ENCODE data around the gene PRM2.

The PRM2 gene

GRCh38 chr16:11232852-11233726 lies 43.2 kb downstream of the PRM2 start:
- POLR2A ChIA-PET = no interaction called here
- no peak for DNase-seq (ENCODE audit: extremely low spot score)
- CTCF ChIA-PET = no interaction called here
- TF ChIP-seq BHLHE40 (IDR thresholded peaks at IDR 0.05; ENCODE audit: borderline replicate concordance) = no peak
- TF ChIP-seq TARDBP (IDR thresholded peaks at IDR 0.05) = no peak
- no peak for TF ChIP-seq SP1 (IDR thresholded peaks at IDR 0.05)
- TF ChIP-seq PKNOX1 (IDR thresholded peaks at IDR 0.05) = no peak
- TF ChIP-seq L3MBTL2 (conservative IDR thresholded peaks at IDR 0.05) = no peak

GRCh38 chr16:11232302-11232851 lies 43.9 kb downstream of the PRM2 start:
- POLR2A ChIA-PET = no interaction called here
- CTCF ChIA-PET = no interaction called here
- DNase-seq (ENCODE audit: extremely low spot score) = no peak
- TF ChIP-seq HDGF (IDR thresholded peaks at IDR 0.05; ENCODE audit: borderline replicate concordance) (no peak), NFRKB (IDR thresholded peaks at IDR 0.05) (no peak), TARDBP (IDR thresholded peaks at IDR 0.05) (no peak), SP1 (IDR thresholded peaks at IDR 0.05) (no peak)

- ChIA-PET CTCF (interaction anchor here (1.0 kb wide), 1 partner anchor 26 kb away, joined by 3 read pairs; no protein-coding TSS in a partner anchor), POLR2A (no interaction called here)
- TF ChIP-seq SP1 (IDR thresholded peaks at IDR 0.05) (no peak), BHLHE40 (IDR thresholded peaks at IDR 0.05; ENCODE audit: borderline replicate concordance) (no peak), LEF1 (IDR thresholded peaks at IDR 0.05; ENCODE audit: borderline replicate concordance) (no peak), ARNT (IDR thresholded peaks at IDR 0.05) (no peak), CTBP1 (IDR thresholded peaks at IDR 0.05; ENCODE audit: borderline replicate concordance) (no peak), FOXK2 (IDR thresholded peaks at IDR 0.05) (no peak), FOXA1 (IDR thresholded peaks at IDR 0.05) (no peak), ELF4 (IDR thresholded peaks at IDR 0.05) (no peak), FOXM1 (IDR thresholded peaks at IDR 0.05; ENCODE audit: borderline replicate concordance) (no peak), SUZ12 (IDR thresholded peaks at IDR 0.05) (no peak), PKNOX1 (IDR thresholded peaks at IDR 0.05) (no peak), NFRKB (IDR thresholded peaks at IDR 0.05) (no peak), ZNF384 (IDR thresholded peaks at IDR 0.05) (no peak), L3MBTL2 (conservative IDR thresholded peaks at IDR 0.05) (no peak), HDGF (IDR thresholded peaks at IDR 0.05; ENCODE audit: borderline replicate concordance) (no peak), TARDBP (IDR thresholded peaks at IDR 0.05) (no peak)
- DNase-seq (ENCODE audit: extremely low spot score) = no peak
Observed at GRCh38 chr16:11231367-11231970, 44.8 kb downstream of the PRM2 start.

- no peak for DNase-seq (ENCODE audit: extremely low spot score)
- TF ChIP-seq ZNF384 (IDR thresholded peaks at IDR 0.05) (no peak), ELF4 (IDR thresholded peaks at IDR 0.05) (no peak), ARNT (IDR thresholded peaks at IDR 0.05) (no peak), BHLHE40 (IDR thresholded peaks at IDR 0.05; ENCODE audit: borderline replicate concordance) (no peak), CTBP1 (IDR thresholded peaks at IDR 0.05; ENCODE audit: borderline replicate concordance) (no peak), FOXA1 (IDR thresholded peaks at IDR 0.05) (no peak), LEF1 (IDR thresholded peaks at IDR 0.05; ENCODE audit: borderline replicate concordance) (no peak), FOXK2 (IDR thresholded peaks at IDR 0.05) (no peak), NFRKB (IDR thresholded peaks at IDR 0.05) (no peak), FOXM1 (IDR thresholded peaks at IDR 0.05; ENCODE audit: borderline replicate concordance) (no peak), TARDBP (IDR thresholded peaks at IDR 0.05) (no peak), SUZ12 (IDR thresholded peaks at IDR 0.05) (no peak), HDGF (IDR thresholded peaks at IDR 0.05; ENCODE audit: borderline replicate concordance) (no peak), L3MBTL2 (conservative IDR thresholded peaks at IDR 0.05) (no peak), SP1 (IDR thresholded peaks at IDR 0.05) (no peak)
- ChIA-PET POLR2A (interaction anchor here (1.4 kb wide), 1 partner anchor 26 kb away, joined by 5 read pairs; the partner anchor contains the start of gene SOCS1), CTCF (interaction anchor here (0.6 kb wide), 1 partner anchor 266 kb away, joined by 3 read pairs; no protein-coding TSS in a partner anchor)
Observed at GRCh38 chr16:11229906-11230305, 46.4 kb downstream of the PRM2 start.

GRCh38 chr16:11229432-11229831 lies 46.8 kb downstream of the PRM2 start:
- TF ChIP-seq ARNT (IDR thresholded peaks at IDR 0.05) (no peak), HDGF (IDR thresholded peaks at IDR 0.05; ENCODE audit: borderline replicate concordance) (no peak), FOXK2 (IDR thresholded peaks at IDR 0.05) (no peak), SUZ12 (IDR thresholded peaks at IDR 0.05) (no peak), LEF1 (IDR thresholded peaks at IDR 0.05; ENCODE audit: borderline replicate concordance) (no peak), BHLHE40 (IDR thresholded peaks at IDR 0.05; ENCODE audit: borderline replicate concordance) (no peak), FOXA1 (IDR thresholded peaks at IDR 0.05) (no peak), TARDBP (IDR thresholded peaks at IDR 0.05) (no peak), L3MBTL2 (conservative IDR thresholded peaks at IDR 0.05) (no peak), ZNF384 (IDR thresholded peaks at IDR 0.05) (no peak), SP1 (IDR thresholded peaks at IDR 0.05) (no peak), CTBP1 (IDR thresholded peaks at IDR 0.05; ENCODE audit: borderline replicate concordance) (no peak), FOXM1 (IDR thresholded peaks at IDR 0.05; ENCODE audit: borderline replicate concordance) (no peak), NFRKB (IDR thresholded peaks at IDR 0.05) (no peak), PKNOX1 (IDR thresholded peaks at IDR 0.05) (no peak), ELF4 (IDR thresholded peaks at IDR 0.05) (no peak)
- ChIA-PET CTCF (interaction anchor here (0.6 kb wide), 1 partner anchor 266 kb away, joined by 3 read pairs; no protein-coding TSS in a partner anchor), POLR2A (interaction anchor here (1.4 kb wide), 1 partner anchor 27 kb away, joined by 5 read pairs; the partner anchor contains the start of gene SOCS1)
- DNase-seq (ENCODE audit: extremely low spot score) = no peak
